Effector memory CD4-positive, alpha-beta T cell (primary cell): ENCODE results near the gene TMA7.

Experiments
- DNase-seq, 3 donors: peaks; one replicate each; pipeline ENCODE4 v3.0.0-alpha.2; 2020
- H3K27ac ChIP-seq: 2 replicates; pipeline ENCODE4 v1.7.0; 2013; ENCODE audit warnings: mild to moderate bottlenecking, low read length, moderate library complexity; ENCODE audit not compliant: insufficient read depth, poor library complexity, severe bottlenecking
- H3K27me3 ChIP-seq: replicated peaks from 2 replicates; pipeline ENCODE4 v1.7.0; 2013; ENCODE audit warnings: mild to moderate bottlenecking, low read length; ENCODE audit not compliant: insufficient read depth, control insufficient read depth, poor library complexity, severe bottlenecking
- H3K36me3 ChIP-seq: 2 replicates; pipeline ENCODE4 v1.7.0; 2013; ENCODE audit warnings: mild to moderate bottlenecking, low read length, moderate library complexity; ENCODE audit not compliant: control insufficient read depth, insufficient read depth
- H3K4me1 ChIP-seq: 2 replicates; pipeline ENCODE4 v1.7.0; 2013; ENCODE audit warnings: low read length, mild to moderate bottlenecking; ENCODE audit not compliant: control insufficient read depth, insufficient read depth, poor library complexity, severe bottlenecking
- H3K4me3 ChIP-seq: 2 replicates; pipeline ENCODE4 v1.7.0; 2013; ENCODE audit warnings: low read length, low read depth, mild to moderate bottlenecking; ENCODE audit not compliant: insufficient read depth, poor library complexity, severe bottlenecking
- H3K9me3 ChIP-seq: 2 replicates; pipeline ENCODE4 v1.7.0; 2013; ENCODE audit warnings: mild to moderate bottlenecking, low read length, moderate library complexity; ENCODE audit not compliant: control insufficient read depth

Gene TMA7

GRCh38 chr3:48435774-48436476 is 4.1 kb upstream of the TMA7 start:
- Histone ChIP-seq H3K36me3 (no peaks in the 10 kb centered on the region), H3K4me1 (no peaks in the 10 kb centered on the region), H3K27me3 (no peaks in the 10 kb centered on the region), H3K9me3 (no peaks in the 10 kb centered on the region), H3K4me3 (no peak overlapping the region), H3K27ac (no peak overlapping the region)
- DNase-seq: peak; percentile 70 to 80 (median 71)

- no peak overlapping the region for H3K4me3 ChIP-seq
- no peak for DNase-seq
- H3K27me3 ChIP-seq: no peaks in the 10 kb centered on the region
- no peaks in the 10 kb centered on the region for H3K9me3 ChIP-seq
- H3K27ac ChIP-seq: no peak overlapping the region
- peaks cover 2% of the 10 kb centered on the region for H3K4me1 ChIP-seq
- no peaks in the 10 kb centered on the region for H3K36me3 ChIP-seq
These were observed 3.6 kb upstream of the TMA7 start for GRCh38 chr3:48436477-48436787.

- Histone ChIP-seq H3K27ac (no peak overlapping the region), H3K36me3 (peaks cover 4% of the 10 kb centered on the region), H3K9me3 (no peaks in the 10 kb centered on the region), H3K4me3 (no peak overlapping the region), H3K4me1 (peaks cover 6% of the 10 kb centered on the region), H3K27me3 (no peaks in the 10 kb centered on the region)
- DNase-seq: no peak
These were observed 3.2 kb upstream of the TMA7 start for GRCh38 chr3:48436855-48437254.

- Histone ChIP-seq H3K36me3 (peaks cover 8% of the 10 kb centered on the region), H3K27me3 (no peaks in the 10 kb centered on the region), H3K4me3 (no peak overlapping the region), H3K27ac (no peak overlapping the region), H3K4me1 (peaks cover 8% of the 10 kb centered on the region), H3K9me3 (no peaks in the 10 kb centered on the region)
- no peak for DNase-seq
These were observed 2.2 kb upstream of the TMA7 start for GRCh38 chr3:48437812-48438211.

GRCh38 chr3:48440590-48440958 is 517 bp downstream of the TMA7 start:
- H3K9me3 ChIP-seq: no peaks in the 10 kb centered on the region
- peak overlapping the region; percentile 84 for H3K4me3 ChIP-seq
- no peaks in the 10 kb centered on the region for H3K27me3 ChIP-seq
- peak in 1 of 3 donors; percentile 3 for DNase-seq
- peaks cover 8% of the 10 kb centered on the region for H3K4me1 ChIP-seq
- H3K36me3 ChIP-seq: peaks cover 12% of the 10 kb centered on the region
- peak overlapping the region; percentile 92 for H3K27ac ChIP-seq

GRCh38 chr3:48441940-48442339 is 1.9 kb downstream of the TMA7 start:
- Histone ChIP-seq H3K27me3 (no peaks in the 10 kb centered on the region), H3K4me3 (no peak overlapping the region)

GRCh38 chr3:48445277-48445882 is 5.3 kb downstream of the TMA7 start:
- Histone ChIP-seq H3K4me3 (no peak overlapping the region), H3K36me3 (peaks cover 12% of the 10 kb centered on the region), H3K27me3 (no peaks in the 10 kb centered on the region), H3K9me3 (no peaks in the 10 kb centered on the region), H3K27ac (peak overlapping the region; percentile 71), H3K4me1 (peaks cover 22% of the 10 kb centered on the region)
- no peak for DNase-seq

More at GRCh38 chr3:48441940-48442339, 1.9 kb downstream of the TMA7 start:
- Histone ChIP-seq H3K9me3 (no peaks in the 10 kb centered on the region), H3K27ac (peak overlapping the region; percentile 92), H3K36me3 (peaks cover 12% of the 10 kb centered on the region), H3K4me1 (peaks cover 15% of the 10 kb centered on the region)
- no peak for DNase-seq

GRCh38 chr3:48446043-48446424 is 6.0 kb downstream of the TMA7 start:
- Histone ChIP-seq H3K27me3 (no peaks in the 10 kb centered on the region), H3K9me3 (no peaks in the 10 kb centered on the region), H3K4me1 (peaks cover 22% of the 10 kb centered on the region), H3K36me3 (peaks cover 12% of the 10 kb centered on the region), H3K27ac (peak overlapping the region; percentile 71), H3K4me3 (peak overlapping the region; percentile 58)
- no peak for DNase-seq

GRCh38 chr3:48446425-48447193 is 6.6 kb downstream of the TMA7 start, which contains the start of gene ATRIP:
Gene ATRIP (plus strand): TSS chr3:48446737. CDS start chr3:48446846, 109 bp downstream.
- DNase-seq: peak; percentile 78 to 87 (median 83)
- Histone ChIP-seq H3K9me3 (no peaks in the 10 kb centered on the region), H3K27ac (peak within 1 kb of the TSS; percentile 71), H3K36me3 (peaks cover 15% of the 10 kb centered on the region), H3K4me1 (peaks cover 18% of the 10 kb centered on the region), H3K27me3 (no peaks in the 10 kb centered on the region), H3K4me3 (peak within 1 kb of the TSS; percentile 58)

GRCh38 chr3:48451270-48451669 is 11.2 kb downstream of the TMA7 start:
- Histone ChIP-seq H3K4me1 (peaks cover 8% of the 10 kb centered on the region), H3K9me3 (no peaks in the 10 kb centered on the region), H3K4me3 (no peak overlapping the region), H3K27me3 (no peaks in the 10 kb centered on the region), H3K27ac (no peak overlapping the region), H3K36me3 (peaks cover 11% of the 10 kb centered on the region)
- no peak for DNase-seq
